Left ventricle myocardium inferior (tissue), 1 donor: ENCODE results near the gene SMG9. TPM values are rescaled to one million over a fixed set of nuclear protein-coding genes. Genes with fewer than 3 reads are reported as not detected.

Source experiments
- DNase-seq: peaks from one replicate; pipeline ENCODE4 v3.0.0-alpha.2; 2020
- H3K27ac ChIP-seq: fragments of 200-600 bp; replicated peaks from 2 replicates; pipeline ENCODE4 v1.8.0; 2021
- H3K27me3 ChIP-seq: fragments of 200-600 bp; 2 replicates; pipeline ENCODE4 v1.8.0; 2021; ENCODE audit warnings: low read depth
- H3K36me3 ChIP-seq: fragments of 200-600 bp; 2 replicates; pipeline ENCODE4 v1.8.0; 2021
- H3K4me1 ChIP-seq: fragments of 200-600 bp; 2 replicates; pipeline ENCODE4 v1.8.0; 2021
- H3K4me3 ChIP-seq: fragments of 200-600 bp; 2 replicates; pipeline ENCODE4 v1.8.0; 2021; ENCODE audit warnings: mild to moderate bottlenecking, moderate library complexity
- H3K9me3 ChIP-seq: fragments of 200-600 bp; replicated peaks from 2 replicates; pipeline ENCODE4 v1.8.0; 2021
- intact Hi-C: fragments of 100-400 bp; cut with micrococcal nuclease; formaldehyde crosslinking; loops from one replicate; pipeline ENCODE4 v1.11.0; 2022
- total RNA-seq: library from RNA; stranded (reverse); fragmentation: NEBNext Ultra II Directional; extraction: Animal tissue kit (Norgen Biotek cat#: 25700); gene quantifications from one replicate; pipeline ENCODE4 v1.2.1, GENCODE V29; 2021
- TF ChIP-seq, protein P1 (sequence below): fragments of 200-600 bp; IDR thresholded peaks from 2 replicates; pipeline ENCODE4 v1.8.0; 2021; ENCODE audit warnings: antibody characterized with exemption, mild to moderate bottlenecking, borderline replicate concordance
- donor health status: DM: no; HTN: yes; CAD: no; lungs with severe emphysema.

Gene SMG9
- total RNA-seq, 1 donor from 2014 or later, result 18.9 TPM

DNA sequence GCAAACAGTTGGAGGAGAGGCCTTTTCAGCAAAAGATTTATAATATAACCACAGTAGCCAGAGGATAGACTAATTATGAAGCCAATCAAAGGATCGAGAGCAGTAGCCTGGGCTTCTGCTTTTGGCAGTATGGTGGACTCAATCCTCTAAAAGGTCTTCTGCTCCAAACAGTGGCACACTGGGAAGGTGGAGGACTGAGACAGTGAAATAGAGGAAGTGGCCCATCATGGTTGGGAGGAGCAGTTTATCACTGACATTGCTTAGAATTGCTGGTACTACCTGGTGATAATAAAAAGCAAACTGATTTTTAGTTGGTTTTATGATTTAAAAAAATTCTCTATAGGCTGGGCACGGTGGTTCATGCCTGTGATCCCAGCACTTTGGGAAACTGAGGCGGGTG lies 63.9 kb downstream of the SMG9 start:
- H3K9me3 ChIP-seq, result peaks cover 30% of the 10 kb centered on the region
- DNase-seq, result no peak
- no peaks in the 10 kb centered on the region for H3K27me3 ChIP-seq
- no peak overlapping the region for H3K27ac ChIP-seq
- H3K4me1 ChIP-seq, result no peaks in the 10 kb centered on the region
- H3K4me3 ChIP-seq, result no peak overlapping the region
- no peaks in the 10 kb centered on the region for H3K36me3 ChIP-seq
- intact Hi-C loops, result no loop called here
- TF ChIP-seq, protein P1, sequence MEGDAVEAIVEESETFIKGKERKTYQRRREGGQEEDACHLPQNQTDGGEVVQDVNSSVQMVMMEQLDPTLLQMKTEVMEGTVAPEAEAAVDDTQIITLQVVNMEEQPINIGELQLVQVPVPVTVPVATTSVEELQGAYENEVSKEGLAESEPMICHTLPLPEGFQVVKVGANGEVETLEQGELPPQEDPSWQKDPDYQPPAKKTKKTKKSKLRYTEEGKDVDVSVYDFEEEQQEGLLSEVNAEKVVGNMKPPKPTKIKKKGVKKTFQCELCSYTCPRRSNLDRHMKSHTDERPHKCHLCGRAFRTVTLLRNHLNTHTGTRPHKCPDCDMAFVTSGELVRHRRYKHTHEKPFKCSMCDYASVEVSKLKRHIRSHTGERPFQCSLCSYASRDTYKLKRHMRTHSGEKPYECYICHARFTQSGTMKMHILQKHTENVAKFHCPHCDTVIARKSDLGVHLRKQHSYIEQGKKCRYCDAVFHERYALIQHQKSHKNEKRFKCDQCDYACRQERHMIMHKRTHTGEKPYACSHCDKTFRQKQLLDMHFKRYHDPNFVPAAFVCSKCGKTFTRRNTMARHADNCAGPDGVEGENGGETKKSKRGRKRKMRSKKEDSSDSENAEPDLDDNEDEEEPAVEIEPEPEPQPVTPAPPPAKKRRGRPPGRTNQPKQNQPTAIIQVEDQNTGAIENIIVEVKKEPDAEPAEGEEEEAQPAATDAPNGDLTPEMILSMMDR, result no peak

DNA sequence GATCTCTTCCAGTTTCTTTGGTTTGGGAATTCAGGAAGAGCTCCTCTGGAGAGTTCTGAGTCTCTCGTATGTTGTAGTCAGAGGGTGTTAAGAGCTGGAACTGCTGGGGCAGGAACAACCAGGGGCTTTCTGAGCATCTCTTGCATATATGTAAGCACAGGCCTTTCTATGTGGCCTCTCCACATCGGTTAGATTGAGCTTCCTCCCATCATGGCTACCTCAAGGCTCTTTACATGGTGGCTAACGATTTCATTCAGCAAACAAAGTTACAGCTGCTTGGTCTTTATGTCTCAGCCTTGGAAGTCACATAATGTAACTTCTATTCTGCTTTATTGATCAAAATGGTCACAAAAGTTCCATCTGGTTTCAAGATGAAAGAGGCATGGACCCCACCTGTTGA lies 64.3 kb downstream of the SMG9 start:
- Histone ChIP-seq H3K9me3 (peaks cover 28% of the 10 kb centered on the region), H3K4me1 (no peaks in the 10 kb centered on the region), H3K36me3 (no peaks in the 10 kb centered on the region), H3K27me3 (no peaks in the 10 kb centered on the region), H3K27ac (no peak overlapping the region), H3K4me3 (no peak overlapping the region)
- intact Hi-C loops, result no loop called here
- DNase-seq, result no peak
- TF ChIP-seq, protein P1, result no peak

DNA sequence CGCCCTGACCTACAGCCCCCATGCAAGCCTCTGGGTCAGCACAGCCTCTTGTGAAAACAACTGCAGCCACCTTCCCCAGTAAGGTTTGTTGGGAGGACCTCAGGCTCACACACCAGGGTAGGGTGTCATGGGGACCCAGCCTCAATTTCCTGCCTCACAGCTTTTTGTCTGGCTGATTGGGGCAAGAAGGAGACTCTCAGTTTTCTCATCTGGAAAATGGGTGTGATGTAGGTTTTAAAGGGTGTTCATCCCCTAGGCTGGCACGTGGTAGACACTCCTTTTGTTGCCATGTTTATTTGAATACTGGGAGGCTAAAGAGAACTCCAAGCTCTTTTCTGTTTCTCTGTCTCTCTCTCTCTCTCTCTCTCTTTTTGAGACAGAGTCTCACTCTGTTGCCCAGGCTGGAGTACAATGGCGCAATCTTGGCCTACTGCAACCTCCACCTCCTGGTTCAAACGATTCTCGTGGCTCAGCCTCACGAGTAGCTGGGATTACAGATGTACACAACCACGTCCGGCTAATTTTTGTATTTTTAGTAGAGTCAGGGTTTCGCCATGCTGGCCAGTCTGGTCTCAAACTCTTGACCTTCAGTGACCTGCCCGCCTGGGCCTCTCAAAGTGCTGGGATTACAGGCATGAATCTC lies 66.6 kb downstream of the SMG9 start:
- H3K9me3 ChIP-seq, result peaks cover 28% of the 10 kb centered on the region
- no peak for DNase-seq
- no peak overlapping the region for H3K4me3 ChIP-seq
- no peak overlapping the region for H3K27ac ChIP-seq
- H3K27me3 ChIP-seq, result no peaks in the 10 kb centered on the region
- TF ChIP-seq, protein P1, result no peak
- no peaks in the 10 kb centered on the region for H3K4me1 ChIP-seq
- no peaks in the 10 kb centered on the region for H3K36me3 ChIP-seq
- intact Hi-C loops, result no loop called here

GRCh38 chr19:43687660-43687997 lies 67.1 kb downstream of the SMG9 start:
- no peak overlapping the region for H3K4me3 ChIP-seq
- no peaks in the 10 kb centered on the region for H3K4me1 ChIP-seq
- intact Hi-C loops, result no loop called here
- no peak overlapping the region for H3K27ac ChIP-seq
- peaks cover 28% of the 10 kb centered on the region for H3K9me3 ChIP-seq
- no peaks in the 10 kb centered on the region for H3K27me3 ChIP-seq
- TF ChIP-seq, protein P1, result no peak
- no peak for DNase-seq
- H3K36me3 ChIP-seq, result no peaks in the 10 kb centered on the region

DNA sequence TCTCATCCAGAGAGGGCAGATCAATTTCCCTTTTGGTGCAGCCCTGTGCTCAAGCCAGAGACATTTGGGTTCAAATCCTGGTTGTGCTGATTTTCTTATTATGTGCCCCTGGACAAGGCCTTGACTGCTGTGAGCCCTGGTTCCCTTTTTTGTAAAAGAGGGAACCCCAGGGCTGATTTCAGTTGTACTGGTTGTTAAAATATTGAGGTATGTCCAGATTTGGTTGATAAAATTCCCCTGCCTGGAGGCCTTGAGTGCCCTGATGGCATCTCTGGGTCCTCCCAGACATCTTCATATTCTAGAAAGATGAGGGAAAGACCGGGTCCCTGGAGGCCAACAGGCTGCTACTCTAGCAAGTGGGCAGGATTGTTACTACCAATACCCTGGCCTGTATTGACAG lies 70.4 kb downstream of the SMG9 start:
- TF ChIP-seq, protein P1, result no peak
- intact Hi-C loops, result no loop called here
- no peak for DNase-seq
- Histone ChIP-seq H3K27ac (no peak overlapping the region), H3K4me3 (no peak overlapping the region), H3K27me3 (no peaks in the 10 kb centered on the region), H3K36me3 (no peaks in the 10 kb centered on the region), H3K4me1 (no peaks in the 10 kb centered on the region), H3K9me3 (no peaks in the 10 kb centered on the region)
